ENCODE data around the gene NNMT. TPM values are rescaled to one million over a fixed set of nuclear protein-coding genes. Genes with fewer than 3 reads are reported as not detected.
A peak's percentile ranks its signal among the peaks of the same experiment; 100 is the strongest.
"Not testable (repeated sequence)": the region's sequence is repeated elsewhere in the genome, so short reads cannot be mapped to it uniquely, and the experiment has no call there.

Gene NNMT
- polyA plus RNA-seq, 4 donors = 0.44 to 1.7 (median 0.75) TPM

DNA sequence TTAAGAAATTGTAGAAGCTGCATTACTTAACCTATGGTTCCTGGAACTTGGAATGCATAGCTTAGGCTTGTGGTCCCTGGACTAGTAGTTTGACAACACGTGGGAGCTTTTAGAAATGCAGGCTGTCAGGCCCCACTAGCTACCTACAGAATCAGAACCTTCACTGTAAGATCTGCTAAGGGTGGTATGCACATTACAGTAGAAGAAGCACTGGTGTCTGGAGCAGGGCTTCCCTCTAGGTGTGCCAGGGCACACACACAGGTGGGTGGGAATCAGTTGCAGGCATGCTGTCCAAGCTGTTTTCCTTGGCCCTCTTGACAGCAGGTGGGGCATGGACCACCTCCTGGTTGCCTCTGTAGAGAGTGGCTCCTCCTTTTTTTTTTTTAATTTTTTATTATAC is 8.8 kb downstream of the NNMT start:
- no peak for DNase-seq (ENCODE audit: low read depth in 4 of 4, low spot score in 2 of 4)

DNA sequence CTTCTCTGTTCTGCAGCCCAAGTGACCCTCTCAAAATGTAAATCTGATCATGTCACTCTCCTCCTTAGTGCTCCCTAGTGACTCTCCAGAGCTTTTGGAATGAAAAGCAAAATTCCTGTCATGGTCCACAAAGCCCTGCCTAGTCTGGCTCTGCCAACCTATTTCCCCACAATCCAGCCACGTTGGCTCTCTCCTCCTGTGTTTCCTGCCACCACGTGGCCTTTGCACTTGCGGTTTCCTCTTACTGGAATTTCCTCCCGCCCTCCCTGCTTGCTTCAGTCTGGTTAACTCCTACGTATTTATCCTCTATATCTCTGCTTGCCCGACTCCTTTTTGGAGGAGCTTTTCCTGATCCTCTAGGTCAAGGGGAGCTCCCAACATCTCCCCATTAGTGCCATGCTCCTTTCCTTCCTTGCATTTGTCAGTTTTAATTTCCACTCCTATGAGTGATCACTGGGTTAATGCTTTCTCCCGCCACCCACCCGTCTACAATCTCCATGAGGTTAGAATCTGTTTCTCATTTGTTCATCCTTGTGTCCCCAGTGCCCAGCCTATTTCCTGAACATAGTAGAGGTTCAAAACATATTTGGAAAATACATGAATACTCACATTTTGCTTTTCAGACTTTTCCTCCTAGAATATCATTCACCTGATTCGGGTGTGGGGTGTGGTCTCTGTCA is 11.5 kb downstream of the NNMT start:
- no peak for DNase-seq (ENCODE audit: low read depth in 4 of 4, low spot score in 2 of 4)

DNA sequence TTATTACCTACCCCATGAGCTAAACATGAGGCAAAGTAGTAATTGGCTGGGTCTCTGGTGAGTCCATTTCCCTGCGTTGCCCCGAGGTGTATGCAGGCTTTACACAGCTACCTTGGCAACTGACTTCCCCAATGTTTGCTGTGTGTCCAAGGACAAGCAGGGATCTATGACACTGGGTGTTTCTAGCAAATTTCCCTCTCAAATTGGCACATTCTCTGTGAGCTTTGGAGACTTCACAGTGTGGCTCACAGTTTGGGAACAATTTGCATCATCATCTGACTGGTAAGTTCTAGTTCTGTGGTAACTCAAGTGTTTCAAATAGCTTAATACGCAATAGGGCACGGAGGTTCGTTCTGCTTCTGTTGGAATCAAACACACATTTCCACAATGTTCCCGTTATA is 12.5 kb downstream of the NNMT start:
- DNase-seq (ENCODE audit: low read depth in 4 of 4, low spot score in 2 of 4) = no peak

DNA sequence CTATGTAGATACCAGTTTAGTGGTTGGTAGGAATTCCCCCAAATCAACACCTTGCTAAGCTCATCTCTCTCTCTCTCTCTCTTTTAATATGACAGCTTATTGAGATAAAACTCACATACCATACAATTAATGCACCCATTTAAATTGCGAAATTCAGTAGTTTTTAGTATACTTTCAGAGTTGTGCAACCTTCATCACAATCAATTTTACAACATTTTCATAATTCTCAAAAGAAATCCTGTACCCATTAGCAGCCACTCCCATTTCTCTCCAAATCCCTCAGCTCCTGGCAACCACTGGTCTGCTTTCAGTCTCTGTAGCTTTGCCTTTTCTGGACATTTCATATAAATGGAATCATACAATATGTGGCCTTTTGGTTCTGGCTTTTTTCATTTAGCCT is 13.3 kb downstream of the NNMT start:
- DNase-seq (ENCODE audit: low read depth in 4 of 4, low spot score in 2 of 4) = no peak

DNA sequence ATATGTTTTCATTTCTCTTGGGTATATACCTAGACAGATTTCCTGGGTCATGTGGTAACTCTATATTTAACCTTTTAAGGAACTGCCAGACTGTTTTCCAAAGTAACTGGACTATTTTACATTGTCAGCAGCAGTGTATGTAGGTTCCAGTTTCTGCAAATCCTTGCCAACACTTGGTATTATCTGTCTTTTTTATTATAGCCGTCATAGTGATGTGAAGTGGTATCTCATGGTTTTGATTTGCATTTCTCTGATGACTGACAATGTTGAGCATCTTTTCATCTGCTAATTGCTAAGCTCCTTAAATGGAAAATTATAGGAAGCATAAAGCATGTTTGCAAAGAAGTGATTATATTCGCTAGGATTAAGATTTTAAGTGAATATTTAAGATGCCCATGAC is 13.9 kb downstream of the NNMT start:
- no peak for DNase-seq (ENCODE audit: low read depth in 4 of 4, low spot score in 2 of 4)

DNA sequence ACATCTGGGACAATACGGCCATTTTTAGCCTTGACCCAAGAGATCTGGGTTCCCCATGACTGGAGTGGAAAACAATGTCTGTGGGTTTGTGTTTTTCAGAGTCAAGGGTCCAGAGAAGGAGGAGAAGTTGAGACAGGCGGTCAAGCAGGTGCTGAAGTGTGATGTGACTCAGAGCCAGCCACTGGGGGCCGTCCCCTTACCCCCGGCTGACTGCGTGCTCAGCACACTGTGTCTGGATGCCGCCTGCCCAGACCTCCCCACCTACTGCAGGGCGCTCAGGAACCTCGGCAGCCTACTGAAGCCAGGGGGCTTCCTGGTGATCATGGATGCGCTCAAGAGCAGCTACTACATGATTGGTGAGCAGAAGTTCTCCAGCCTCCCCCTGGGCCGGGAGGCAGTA is 15.7 kb downstream of the NNMT start:
- DNase-seq (ENCODE audit: low read depth in 4 of 4, low spot score in 2 of 4) = no peak

DNA sequence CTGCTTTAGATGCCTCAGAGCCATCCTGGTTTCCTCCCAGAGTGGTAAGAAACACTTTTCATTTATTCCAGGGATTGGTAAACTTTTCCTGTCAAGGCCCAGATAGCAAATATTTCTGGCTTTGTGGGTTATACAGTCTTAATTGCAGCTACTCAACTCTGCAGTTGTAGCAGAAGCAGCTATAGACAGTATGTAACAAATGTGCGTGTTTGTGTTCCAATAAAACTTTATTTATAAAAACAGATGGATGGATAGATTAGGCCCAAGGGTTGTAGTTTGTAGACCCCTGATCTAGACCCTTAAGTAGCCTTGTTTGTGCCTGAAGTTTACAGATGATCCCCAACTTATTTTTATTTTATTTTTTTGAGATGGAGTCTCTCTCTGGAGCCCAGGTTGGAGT is 17.9 kb downstream of the NNMT start:
- DNase-seq (ENCODE audit: low read depth in 4 of 4, low spot score in 2 of 4) = no peak

DNA sequence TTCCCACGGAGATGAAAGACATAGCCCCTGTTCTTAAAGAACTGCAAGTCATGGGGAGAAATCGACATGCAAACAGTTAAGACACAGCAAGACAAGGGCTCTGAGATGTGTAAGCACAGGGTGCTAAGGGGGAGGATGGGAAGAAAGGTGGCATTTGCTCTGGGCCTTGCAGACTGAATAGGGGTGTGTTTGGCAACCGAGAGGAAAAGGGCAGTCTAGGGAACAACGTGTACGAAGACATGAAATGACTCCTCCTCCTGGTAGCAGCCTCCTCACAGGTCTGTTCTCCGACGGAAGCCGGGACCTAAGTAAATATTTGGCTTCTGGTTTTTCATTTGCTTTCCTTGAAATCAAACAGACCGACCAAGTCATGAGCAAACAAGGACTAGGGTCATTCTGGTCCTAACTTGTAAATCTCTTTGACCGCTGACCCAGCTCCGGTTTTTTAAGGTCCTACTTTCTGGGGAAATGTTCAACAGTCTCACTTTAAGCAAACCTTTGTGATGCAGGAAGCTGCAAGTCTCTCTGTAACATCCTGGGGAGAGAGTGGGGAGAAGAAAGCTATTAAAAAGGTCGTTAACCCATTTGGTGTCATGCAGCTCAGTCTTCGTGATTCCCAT is 19.7 kb downstream of the NNMT start:
- DNase-seq (ENCODE audit: low read depth in 4 of 4, low spot score in 2 of 4) = peak in 1 of 4 donors; percentile 15

DNA sequence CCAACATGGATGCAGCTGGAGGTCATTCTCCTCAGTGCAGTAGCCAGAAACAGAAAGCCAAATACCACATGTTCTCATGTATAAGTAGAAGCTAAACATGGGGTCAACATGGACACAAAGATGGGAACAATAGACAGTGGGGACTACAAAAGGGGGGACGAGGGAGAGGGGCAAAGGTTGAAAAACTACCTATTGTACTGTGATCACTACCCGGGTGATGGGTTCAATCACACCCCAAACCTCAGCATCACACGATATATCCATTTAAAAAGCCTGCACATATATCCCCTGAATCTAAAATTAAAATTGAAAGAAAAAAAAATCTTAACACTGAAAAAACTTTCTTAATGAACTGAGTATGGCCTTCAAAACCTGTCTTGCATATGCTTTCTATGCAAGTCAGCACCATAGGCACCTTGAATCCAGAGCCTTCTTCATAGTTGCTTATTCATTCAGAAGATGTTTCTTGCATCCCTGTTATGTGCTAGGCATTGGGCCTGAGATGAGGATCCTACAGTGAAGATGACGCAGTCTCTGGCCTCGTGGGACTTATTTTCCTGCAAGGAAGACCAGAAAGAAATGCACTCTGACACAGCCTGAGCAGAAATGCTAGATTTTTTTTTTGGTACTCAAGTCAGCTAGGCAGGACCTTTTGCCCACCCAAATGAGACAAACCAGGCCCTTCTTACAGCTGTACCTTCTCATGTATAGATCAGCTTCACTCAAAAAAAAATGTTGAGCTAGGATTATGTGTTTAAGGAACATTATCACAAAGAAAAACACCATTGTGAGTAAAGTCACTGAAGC is 21.0 kb downstream of the NNMT start:
- DNase-seq (ENCODE audit: low read depth in 4 of 4, low spot score in 2 of 4) = no peak

DNA sequence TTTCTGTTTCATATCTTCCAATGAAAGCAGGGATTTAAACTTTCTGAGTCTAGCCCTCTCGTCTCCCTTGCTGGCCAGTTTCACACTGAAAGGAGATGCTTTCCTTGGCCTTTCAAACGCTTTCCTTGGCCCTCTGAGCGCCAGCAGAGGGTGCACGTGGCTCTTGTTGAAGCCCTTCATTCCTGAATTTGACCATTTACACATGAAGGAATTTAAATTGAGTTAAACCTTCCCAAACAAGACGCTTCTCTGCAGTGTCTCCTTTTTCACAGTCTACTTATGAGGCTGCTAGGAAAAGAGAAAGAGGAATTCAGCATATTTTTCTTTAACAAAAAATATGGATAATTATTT is 21.6 kb downstream of the NNMT start:
- peak in 1 of 4 donors; percentile 19 for DNase-seq (ENCODE audit: low read depth in 4 of 4, low spot score in 2 of 4)

DNA sequence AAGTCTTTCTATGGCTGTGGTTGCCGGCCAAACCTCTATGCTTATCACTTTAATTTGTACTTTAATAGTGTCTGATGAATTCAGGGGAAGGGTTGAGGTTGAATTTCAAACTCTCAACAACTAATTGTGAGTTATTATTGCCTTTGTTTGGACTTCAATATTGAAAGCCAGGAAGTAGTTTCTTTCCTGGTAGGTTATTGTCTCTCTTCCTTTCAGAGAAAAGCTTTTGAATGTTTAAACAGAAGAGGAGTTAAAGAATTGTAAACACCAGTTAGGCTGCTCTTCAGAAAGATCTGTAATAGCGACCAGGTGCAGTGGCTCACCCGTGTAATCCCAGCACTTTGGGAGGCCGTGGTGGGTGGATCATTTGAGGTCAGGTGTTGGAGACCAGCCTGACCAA is 22.2 kb downstream of the NNMT start:
- DNase-seq (ENCODE audit: low read depth in 4 of 4, low spot score in 2 of 4) = no peak

DNA sequence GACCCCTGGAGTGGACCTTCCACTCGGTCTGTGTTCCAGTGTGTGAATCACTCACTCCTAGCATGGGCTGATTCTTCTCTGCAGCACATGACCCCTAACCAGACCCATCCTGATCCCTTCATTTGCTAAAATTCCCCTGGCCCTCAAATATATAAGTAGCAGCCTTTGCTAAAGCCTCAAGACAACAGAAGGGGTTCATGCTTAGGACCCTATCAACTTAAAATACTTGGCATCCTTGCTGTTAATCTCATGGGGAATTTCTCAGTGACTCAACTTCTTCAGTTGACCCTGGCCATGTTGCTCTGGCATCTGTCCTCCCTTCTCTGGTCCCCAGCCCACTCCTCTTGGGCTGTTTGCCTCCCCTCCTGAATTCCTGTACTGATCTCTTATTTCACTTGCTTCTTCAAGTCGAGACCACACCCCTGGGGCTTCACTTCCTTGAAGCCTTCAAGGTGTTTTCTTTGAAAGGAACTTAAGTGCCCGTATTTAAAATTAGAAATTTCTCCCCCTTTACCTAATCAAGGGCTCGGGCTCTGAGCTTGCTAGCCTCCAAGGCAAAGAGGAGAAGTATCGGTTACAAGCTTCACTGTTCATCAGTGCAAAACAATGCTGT is 23.6 kb downstream of the NNMT start:
- no peak for DNase-seq (ENCODE audit: low read depth in 4 of 4, low spot score in 2 of 4)

DNA sequence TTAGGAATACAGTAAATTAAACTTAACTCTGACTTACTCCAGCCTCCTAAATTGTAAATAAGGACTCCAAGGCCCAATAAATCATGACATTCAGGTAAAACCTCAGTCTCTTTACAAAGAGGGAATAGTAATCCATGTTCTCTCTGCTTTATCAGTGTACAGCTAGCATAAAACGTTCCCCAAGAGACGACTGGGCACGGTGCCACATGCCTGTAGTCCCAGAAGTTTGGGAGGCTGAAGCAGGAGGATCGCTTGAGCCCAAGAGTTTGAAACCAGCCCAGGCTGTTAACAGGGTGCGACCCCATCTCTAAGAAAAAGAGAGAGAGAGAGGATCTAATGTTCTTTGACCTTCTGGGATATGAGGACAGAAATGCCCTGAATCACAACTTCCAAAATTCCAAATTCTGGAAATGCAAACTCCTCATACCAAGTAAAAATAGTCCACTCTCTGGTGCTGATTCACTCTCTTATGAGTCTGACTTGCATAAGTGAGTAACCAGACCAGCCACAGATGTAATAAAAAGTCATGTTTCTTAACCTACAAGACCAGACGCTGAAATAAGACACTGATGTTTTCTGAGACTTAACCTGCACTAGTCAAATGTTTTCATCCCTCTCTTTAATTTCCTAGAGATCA is 25.5 kb downstream of the NNMT start:
- DNase-seq (ENCODE audit: low read depth in 4 of 4, low spot score in 2 of 4) = no peak

DNA sequence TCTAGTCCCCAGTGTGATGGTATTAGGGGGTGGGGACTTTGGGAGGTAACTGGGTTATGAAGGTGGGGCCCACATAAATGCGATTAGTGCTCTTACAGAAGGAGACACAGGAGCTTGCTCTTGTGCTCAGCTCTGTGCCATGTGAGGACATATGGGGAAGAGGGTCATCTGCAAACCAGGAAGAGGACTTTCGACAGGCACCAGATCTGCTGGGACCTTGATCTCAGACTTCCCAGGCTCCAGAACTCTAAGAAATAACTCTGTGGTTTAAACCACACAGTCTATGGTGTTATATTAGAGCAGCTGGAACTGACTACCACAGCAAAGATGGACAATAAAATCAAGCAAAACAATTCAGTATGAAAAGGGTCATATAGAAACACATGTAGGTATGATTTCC is 26.7 kb downstream of the NNMT start:
- DNase-seq (ENCODE audit: low read depth in 4 of 4, low spot score in 2 of 4) = no peak

DNA sequence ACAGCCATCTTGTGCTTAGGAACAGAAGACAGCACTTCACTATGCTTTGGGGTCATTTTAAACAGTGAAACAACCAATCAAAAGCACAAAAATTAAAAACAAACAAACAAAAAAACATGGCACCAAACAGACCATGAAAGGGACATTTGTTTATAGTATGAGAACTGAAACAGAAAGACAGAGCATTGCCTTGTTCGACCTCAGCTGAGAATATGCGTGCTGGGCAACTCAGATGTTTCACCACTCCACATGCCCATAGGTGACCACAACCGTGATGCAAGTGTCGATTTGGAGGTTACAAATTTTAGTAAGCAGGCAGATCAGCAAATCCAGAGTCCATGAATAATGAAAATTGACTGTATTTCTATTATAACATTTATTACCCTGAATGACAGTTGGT is 30.0 kb downstream of the NNMT start:
- DNase-seq (ENCODE audit: low read depth in 4 of 4, low spot score in 2 of 4) = no peak

DNA sequence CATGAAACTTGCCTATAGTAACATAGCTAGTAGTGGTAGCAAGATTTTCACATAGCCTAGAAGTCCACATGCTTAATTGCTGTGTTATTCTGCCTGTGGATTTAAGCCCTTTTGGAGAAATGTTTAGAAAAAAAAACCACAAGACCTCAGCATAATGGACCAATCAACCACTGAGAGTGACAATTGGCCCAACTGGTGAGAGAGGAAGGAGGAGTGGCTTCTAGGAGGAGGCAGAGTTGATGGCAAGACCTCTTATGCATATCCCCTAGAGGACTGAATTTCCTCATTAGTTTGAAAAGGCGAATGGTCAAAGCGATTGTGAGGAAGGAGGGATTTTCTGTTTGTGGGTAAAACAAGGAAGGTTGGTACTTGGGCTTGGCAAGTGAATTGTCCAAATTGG is 30.6 kb downstream of the NNMT start:
- DNase-seq (ENCODE audit: low read depth in 4 of 4, low spot score in 2 of 4) = no peak

DNA sequence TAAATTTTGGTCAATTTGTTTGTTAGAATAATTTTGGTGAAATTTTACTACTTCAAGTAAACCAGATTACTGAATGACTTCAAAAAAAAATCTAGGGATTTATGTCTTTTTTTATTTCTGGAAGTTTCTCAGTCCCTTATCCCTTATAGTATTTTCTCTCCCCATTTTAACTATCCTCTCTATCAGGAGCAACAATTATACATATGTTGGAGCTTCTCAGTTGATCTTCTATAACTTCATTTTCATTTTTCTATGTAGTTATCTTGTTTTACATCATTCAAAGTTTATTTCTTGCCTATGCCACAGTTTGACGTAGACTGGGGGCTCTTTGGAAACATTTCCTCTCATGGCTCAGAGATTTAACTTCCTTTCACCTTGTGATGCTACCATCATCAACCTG is 34.2 kb downstream of the NNMT start:
- no peak for DNase-seq (ENCODE audit: low read depth in 4 of 4, low spot score in 2 of 4)

DNA sequence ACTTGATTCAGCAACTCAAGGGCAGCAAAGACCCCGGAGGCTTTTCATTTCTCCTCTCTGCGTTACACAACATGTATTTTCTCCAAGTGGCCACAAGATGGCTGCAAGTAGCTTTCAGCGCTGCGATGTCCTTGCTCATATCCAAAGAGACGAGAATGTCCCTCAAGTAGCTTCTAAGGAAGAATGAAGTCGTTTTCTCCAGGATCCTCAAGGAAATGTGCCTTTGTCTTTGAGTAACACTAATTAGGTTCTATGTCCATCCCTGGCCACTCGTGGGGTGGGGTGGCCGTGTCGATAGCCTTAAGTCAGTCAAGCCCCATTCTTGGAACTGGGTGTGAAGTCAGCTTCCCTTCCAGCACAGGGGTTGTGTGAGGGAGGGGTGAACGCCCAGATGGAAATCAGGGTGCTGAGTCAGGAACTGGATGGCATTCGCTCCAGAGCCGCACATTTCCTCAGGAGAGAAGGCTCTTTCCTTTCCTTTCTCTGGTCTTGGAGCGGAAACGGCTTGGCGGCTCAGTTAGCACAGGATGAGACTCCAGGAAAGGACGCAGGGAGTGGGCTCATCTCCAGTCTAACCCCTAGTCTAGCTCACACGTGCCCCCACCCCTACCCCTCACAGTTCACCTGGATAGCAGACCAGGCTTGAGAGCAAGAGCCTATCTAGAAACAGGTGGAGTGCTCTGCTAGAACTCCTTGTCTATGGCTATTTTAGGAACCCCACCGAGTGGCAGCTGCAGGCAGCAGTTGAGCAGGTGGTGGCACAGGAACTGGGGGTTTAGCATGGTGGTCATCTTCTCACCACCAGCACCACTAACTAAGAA is 44.3 kb downstream of the NNMT start:
- DNase-seq (ENCODE audit: low read depth in 4 of 4, low spot score in 2 of 4) = peak in 2 of 4 donors; percentile 24 to 36

DNA sequence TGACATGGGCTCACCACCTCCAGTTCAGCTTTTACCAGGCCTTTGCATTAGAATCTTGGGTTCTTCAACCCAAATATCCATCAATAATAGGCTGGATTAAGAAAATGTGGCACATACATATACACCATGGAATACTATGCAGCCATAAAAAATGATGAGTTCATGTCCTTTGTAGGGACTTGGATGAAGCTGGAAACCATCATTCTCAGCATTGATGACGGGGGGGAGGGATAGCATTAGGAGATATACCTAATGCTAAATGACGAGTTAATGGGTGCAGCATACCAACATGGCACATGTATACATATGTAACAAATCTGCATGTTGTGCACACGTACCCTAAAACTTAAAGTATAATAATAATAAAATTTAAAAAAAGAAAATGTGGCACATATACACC is 45.5 kb downstream of the NNMT start:
- DNase-seq (ENCODE audit: low read depth in 4 of 4, low spot score in 2 of 4) = not testable (repeated sequence)

DNA sequence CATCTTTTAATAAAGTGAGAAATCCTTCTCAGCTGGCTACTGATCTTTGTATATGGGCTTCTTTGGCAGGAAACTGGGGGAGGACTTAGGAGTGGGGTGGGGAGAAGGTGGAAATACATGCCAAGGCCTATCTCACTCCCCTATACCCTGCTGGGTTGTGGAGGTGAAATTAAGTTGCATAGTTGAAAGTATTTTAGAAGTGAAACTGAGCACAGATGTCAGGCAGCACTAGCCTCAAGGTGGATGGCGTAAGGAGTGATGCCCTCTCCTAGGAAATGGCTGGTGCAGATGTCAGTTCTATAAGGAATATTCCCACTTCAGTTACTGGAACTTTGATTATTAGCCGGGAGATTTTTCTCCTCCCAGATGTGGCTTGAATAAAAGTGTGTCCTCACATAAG is 46.3 kb downstream of the NNMT start:
- DNase-seq (ENCODE audit: low read depth in 4 of 4, low spot score in 2 of 4) = no peak

All from left renal cortex interstitium (tissue), 4 donors.